ENCODE results near the gene ZNF697. TPM values are rescaled to one million over a fixed set of nuclear protein-coding genes. Genes with fewer than 3 reads are reported as not detected.

Gene ZNF697
- total RNA-seq, 1 experiment from 2014 or later = 4.8 TPM

GRCh38 chr1:119662034-119662437 is 14.0 kb upstream of the ZNF697 start:
- no peak for DNase-seq (ENCODE audit: low spot score)
- Histone ChIP-seq H3K9me3 (ENCODE audit: low read depth, low read length, poor library complexity, severe bottlenecking) (no peaks in the 10 kb centered on the region), H3K4me3 (ENCODE audit: low read depth, low read length, poor library complexity, severe bottlenecking) (no peak overlapping the region), H3K27ac (ENCODE audit: low read depth, low read length, poor library complexity, severe bottlenecking) (no peak overlapping the region), H3K4me1 (ENCODE audit: insufficient read depth, low read length, poor library complexity, severe bottlenecking) (peaks cover 3% of the 10 kb centered on the region), H3K36me3 (ENCODE audit: insufficient read depth, low read length, poor library complexity, severe bottlenecking) (no peaks in the 10 kb centered on the region), H3K27me3 (replicated peaks; ENCODE audit: insufficient read depth, low read depth, low read length, poor library complexity) (no peaks in the 10 kb centered on the region)
- TF ChIP-seq EZH2 (IDR thresholded peaks at IDR 0.05; ENCODE audit: borderline replicate concordance, low read depth, low read length, poor library complexity, severe bottlenecking) = no peak
- no peak for TF ChIP-seq CTCF (conservative IDR thresholded peaks at IDR 0.05; ENCODE audit: low read depth, low read length)
- ChIA-PET CTCF (interaction anchor here (0.7 kb wide), 1 partner anchor 48 kb away, joined by 3 read pairs; no protein-coding TSS in a partner anchor), POLR2A (ENCODE audit: low non-redundant PET) (interaction anchor here (0.7 kb wide), 1 partner anchor 15 kb away, joined by 4 read pairs; no protein-coding TSS in a partner anchor)
- intact Hi-C loops (cut with micrococcal nuclease; ENCODE audit: unreplicated experiment) = loop anchor here (2.0 kb wide), 1 partner anchor 75 kb away; no protein-coding TSS in a partner anchor
- no TSS peak for BruUV-seq (replicated peaks)

DNA sequence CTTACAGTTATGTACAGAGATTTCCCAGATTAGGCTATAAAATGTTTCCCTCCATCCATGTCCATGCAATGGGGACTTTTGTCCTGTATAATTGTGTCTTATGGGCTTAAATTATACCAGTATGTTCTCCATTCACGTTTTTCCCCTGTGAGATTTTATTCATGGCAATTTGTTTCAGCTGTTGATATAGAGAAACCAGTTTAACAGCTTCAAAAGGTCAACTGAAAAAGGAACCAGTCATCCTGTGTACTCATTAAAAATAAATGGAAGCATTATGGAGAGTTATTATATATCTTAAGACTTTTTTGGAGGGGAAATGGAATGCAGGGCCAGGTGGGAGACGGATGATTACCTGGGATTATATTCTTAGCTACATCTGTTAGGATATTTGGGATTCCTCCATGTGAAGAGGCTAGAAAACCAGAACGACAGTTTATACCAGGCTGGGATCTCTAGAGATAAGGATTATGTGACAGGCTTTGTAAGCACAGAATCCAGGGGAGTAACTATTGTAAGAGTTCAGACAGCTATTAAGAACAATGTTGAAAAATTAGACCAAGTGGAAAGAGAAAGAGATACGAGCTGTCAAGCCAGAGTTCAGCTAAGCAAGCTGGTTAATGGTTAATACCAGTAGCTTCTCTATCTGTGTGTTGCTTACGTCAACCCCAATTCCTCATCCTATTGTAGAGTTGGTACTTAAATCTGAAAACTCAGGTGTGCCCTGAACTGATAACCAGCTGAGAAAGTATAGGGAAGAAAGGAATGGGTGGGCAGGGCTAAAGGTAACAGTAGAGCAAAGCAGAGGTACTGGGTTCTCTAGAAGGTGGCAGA is 12.4 kb upstream of the ZNF697 start:
- ChIA-PET CTCF (interaction anchor here (1.0 to 1.4 kb wide), 2 partner anchors 15 to 49 kb away, joined by 4 read pairs; no protein-coding TSS in a partner anchor), POLR2A (ENCODE audit: low non-redundant PET) (no interaction called here)
- intact Hi-C loops (cut with micrococcal nuclease; ENCODE audit: unreplicated experiment) = no loop called here
- Histone ChIP-seq H3K4me1 (ENCODE audit: insufficient read depth, low read length, poor library complexity, severe bottlenecking) (peaks cover 3% of the 10 kb centered on the region), H3K9me3 (ENCODE audit: low read depth, low read length, poor library complexity, severe bottlenecking) (no peaks in the 10 kb centered on the region), H3K27ac (ENCODE audit: low read depth, low read length, poor library complexity, severe bottlenecking) (no peak overlapping the region), H3K27me3 (replicated peaks; ENCODE audit: insufficient read depth, low read depth, low read length, poor library complexity) (no peaks in the 10 kb centered on the region), H3K36me3 (ENCODE audit: insufficient read depth, low read length, poor library complexity, severe bottlenecking) (no peaks in the 10 kb centered on the region), H3K4me3 (ENCODE audit: low read depth, low read length, poor library complexity, severe bottlenecking) (no peak overlapping the region)
- DNase-seq (ENCODE audit: low spot score) = no peak
- BruUV-seq (replicated peaks) = no TSS peak
- TF ChIP-seq EZH2 (IDR thresholded peaks at IDR 0.05; ENCODE audit: borderline replicate concordance, low read depth, low read length, poor library complexity, severe bottlenecking) (no peak), CTCF (conservative IDR thresholded peaks at IDR 0.05; ENCODE audit: low read depth, low read length) (no peak)

- Histone ChIP-seq H3K9me3 (ENCODE audit: low read depth, low read length, poor library complexity, severe bottlenecking) (no peaks in the 10 kb centered on the region), H3K4me1 (ENCODE audit: insufficient read depth, low read length, poor library complexity, severe bottlenecking) (peaks cover 3% of the 10 kb centered on the region), H3K27ac (ENCODE audit: low read depth, low read length, poor library complexity, severe bottlenecking) (no peak overlapping the region), H3K4me3 (ENCODE audit: low read depth, low read length, poor library complexity, severe bottlenecking) (no peak overlapping the region), H3K36me3 (ENCODE audit: insufficient read depth, low read length, poor library complexity, severe bottlenecking) (no peaks in the 10 kb centered on the region), H3K27me3 (replicated peaks; ENCODE audit: insufficient read depth, low read depth, low read length, poor library complexity) (no peaks in the 10 kb centered on the region)
- TF ChIP-seq CTCF (conservative IDR thresholded peaks at IDR 0.05; ENCODE audit: low read depth, low read length) (no peak), EZH2 (IDR thresholded peaks at IDR 0.05; ENCODE audit: borderline replicate concordance, low read depth, low read length, poor library complexity, severe bottlenecking) (no peak)
- ChIA-PET CTCF (interaction anchor here (1.0 to 1.4 kb wide), 2 partner anchors 16 to 48 kb away, joined by 4 read pairs; no protein-coding TSS in a partner anchor), POLR2A (ENCODE audit: low non-redundant PET) (no interaction called here)
- BruUV-seq (replicated peaks) = no TSS peak
- DNase-seq (ENCODE audit: low spot score) = no peak
- intact Hi-C loops (cut with micrococcal nuclease; ENCODE audit: unreplicated experiment) = no loop called here
Measured at GRCh38 chr1:119659628-119660027, 11.6 kb upstream of the ZNF697 start.

All from A673 (cell line).